H1 (cell line): ENCODE data around the gene PIGS.

Experiments
- EZH2 ChIP-seq: fragments of 200-600 bp; sonication (generic); IDR thresholded peaks from 2 replicates; pipeline ENCODE4 v1.7.1; 2012; ENCODE audit warnings: low read depth, mild to moderate bottlenecking, moderate library complexity, low read length, inconsistent platforms; ENCODE audit not compliant: severe bottlenecking
- POLR2A ChIP-seq, 2 experiments: IDR thresholded peaks; 1 replicate in 1 of 2; 2 replicates in 1 of 2; pipeline ENCODE4 v1.6.1; 2011; ENCODE audit warnings: low read depth in 2 of 2, low read length in 2 of 2, mild to moderate bottlenecking in 2 of 2; ENCODE audit errors: control extremely low read depth in 1 of 2
- YY1 ChIP-seq: IDR thresholded peaks from 2 replicates; pipeline ENCODE4 v1.6.1; 2011; ENCODE audit warnings: low read depth, mild to moderate bottlenecking, low read length

GRCh38 chr17:28616281-28616680, 45.0 kb upstream of the PIGS start:
- no peak for TF ChIP-seq POLR2A (IDR thresholded peaks at IDR 0.05; ENCODE audit: control extremely low read depth in 1 of 2, low read depth in 2 of 2, low read length in 2 of 2)
- no peak for TF ChIP-seq YY1
- no peak for TF ChIP-seq EZH2
